Kidney (tissue), 14 donors: ENCODE results near the gene APOL4. TPM values are rescaled to one million over a fixed set of nuclear protein-coding genes. Genes with fewer than 3 reads are reported as not detected.

ENCODE experiments used
- DNase-seq, 5 donors: peaks; one replicate each; pipeline ENCODE4 v3.0.0-alpha.2; 2013 to 2020
- FAIRE-seq: peaks from 2 replicates; lab custom pipeline; 2012; peaks lifted over from hg19 to GRCh38; lab: Jason Lieb, UNC
- H3K27ac ChIP-seq, 2 donors: one replicate each; pipeline ENCODE4 v1.7.0; 2013; ENCODE audit warnings: low read depth in 2 of 2, low read length in 2 of 2, inconsistent platforms in 1 of 2
- H3K27me3 ChIP-seq: one replicate; pipeline ENCODE4 v1.7.1; 2013; ENCODE audit warnings: low read length, inconsistent platforms; ENCODE audit not compliant: control insufficient read depth, insufficient read depth
- H3K36me3 ChIP-seq, 3 donors: one replicate each; pipeline versions ENCODE4 v1.7.0 to v1.7.1; 2013; ENCODE audit warnings: low read length in 3 of 3, control low read depth in 1 of 3, inconsistent platforms in 1 of 3; ENCODE audit not compliant: insufficient read depth in 3 of 3, control insufficient read depth in 2 of 3
- H3K4me1 ChIP-seq, 3 donors: one replicate each; pipeline versions ENCODE4 v1.7.0 to v1.7.1; 2013; ENCODE audit warnings: low read length in 3 of 3, inconsistent platforms in 1 of 3, low read depth in 1 of 3; ENCODE audit not compliant: control insufficient read depth in 2 of 3, insufficient read depth in 2 of 3
- H3K4me3 ChIP-seq, 3 donors: one replicate each; pipeline versions ENCODE4 v1.7.0 to v1.8.1; 2013; ENCODE audit warnings: low read length in 3 of 3, control low read depth in 1 of 3, inconsistent platforms in 1 of 3
- H3K9ac ChIP-seq, 3 donors: one replicate each; pipeline versions ENCODE4 v1.7.0 to v1.7.1; 2013; ENCODE audit warnings: low read length in 3 of 3, control low read depth in 1 of 3, inconsistent platforms in 1 of 3
- H3K9me3 ChIP-seq, 3 donors: one replicate each; pipeline versions ENCODE4 v1.7.0 to v1.7.1; 2013; ENCODE audit warnings: low read length in 3 of 3, control low read depth in 1 of 3, inconsistent platforms in 1 of 3; ENCODE audit not compliant: control insufficient read depth in 2 of 3, insufficient read depth in 1 of 3
- intact Hi-C: fragments of 100-400 bp; cut with DNase I; formaldehyde crosslinking; loops from one replicate; pipeline ENCODE4 v1.11.1; 2022
- polyA plus RNA-seq: library from polyadenylated mRNA; stranded (reverse); fragments of 350-450 nt; fragmentation: Illumina TruSeq; extraction: RNeasy Lipid Tissue Mini Kit (QIAGEN cat#74804); gene quantifications from one replicate; pipeline ENCODE4 v1.2.3, GENCODE V29; 2014; ENCODE audit warnings: low read depth, low replicate concordance; ENCODE audit not compliant: insufficient read depth
- total RNA-seq: library from RNA; stranded (reverse); fragmentation: NEBNext Ultra II Directional; extraction: Animal tissue kit (Norgen Biotek cat#: 25700); gene quantifications from one replicate; pipeline ENCODE4 v1.2.1, GENCODE V29; 2021
- TF ChIP-seq, protein P1 (sequence below): IDR thresholded peaks from 3 replicates; pipeline ENCODE4 v1.5.1; 2012; ENCODE audit warnings: mild to moderate bottlenecking, moderate library complexity, borderline replicate concordance; ENCODE audit not compliant: insufficient read depth; ENCODE audit errors: extremely low read depth
- donor health status: control.
- donor health status: control.
- donor health status: control.
- donor health status: control.
- donor health status: control.
- donor health status: DM: yes; HTN: yes; CAD: no.
- donor health status: Normal renal cell carcinoma (clear cell type).

APOL4 gene
- total and polyA plus RNA-seq, 2 donors from 2014 or later, result 6.1 to 8.7 TPM

DNA sequence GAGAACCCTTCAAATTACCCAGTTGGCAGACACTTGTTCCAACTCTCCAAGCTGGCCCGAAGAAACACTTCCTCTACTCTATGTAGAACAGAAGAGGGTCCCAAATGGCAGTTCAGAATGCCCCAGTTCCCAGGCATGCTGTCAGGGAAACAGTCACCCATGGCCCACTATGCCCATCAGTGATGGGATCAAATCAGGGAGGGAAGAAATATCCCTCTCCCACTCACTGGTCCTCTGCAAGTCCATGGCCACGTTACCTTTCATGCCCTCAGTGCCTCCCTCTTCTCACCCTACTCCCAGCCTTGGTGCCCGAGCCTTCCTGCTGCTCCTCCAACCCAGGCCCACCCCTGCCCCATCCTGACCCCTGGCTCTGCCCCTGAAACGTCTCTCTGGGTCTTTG is 57.7 kb downstream of the APOL4 start:
- Histone ChIP-seq H3K27ac (no peak overlapping the region), H3K4me3 (no peak overlapping the region), H3K27me3 (no peaks in the 10 kb centered on the region), H3K9me3 (no peaks in the 10 kb centered on the region), H3K4me1 (peaks cover 0 to 12% (median 5%) of the 10 kb centered on the region in 3 donors), H3K9ac (no peak overlapping the region), H3K36me3 (no peaks in the 10 kb centered on the region)
- intact Hi-C loops, result no loop called here
- TF ChIP-seq, protein P1, sequence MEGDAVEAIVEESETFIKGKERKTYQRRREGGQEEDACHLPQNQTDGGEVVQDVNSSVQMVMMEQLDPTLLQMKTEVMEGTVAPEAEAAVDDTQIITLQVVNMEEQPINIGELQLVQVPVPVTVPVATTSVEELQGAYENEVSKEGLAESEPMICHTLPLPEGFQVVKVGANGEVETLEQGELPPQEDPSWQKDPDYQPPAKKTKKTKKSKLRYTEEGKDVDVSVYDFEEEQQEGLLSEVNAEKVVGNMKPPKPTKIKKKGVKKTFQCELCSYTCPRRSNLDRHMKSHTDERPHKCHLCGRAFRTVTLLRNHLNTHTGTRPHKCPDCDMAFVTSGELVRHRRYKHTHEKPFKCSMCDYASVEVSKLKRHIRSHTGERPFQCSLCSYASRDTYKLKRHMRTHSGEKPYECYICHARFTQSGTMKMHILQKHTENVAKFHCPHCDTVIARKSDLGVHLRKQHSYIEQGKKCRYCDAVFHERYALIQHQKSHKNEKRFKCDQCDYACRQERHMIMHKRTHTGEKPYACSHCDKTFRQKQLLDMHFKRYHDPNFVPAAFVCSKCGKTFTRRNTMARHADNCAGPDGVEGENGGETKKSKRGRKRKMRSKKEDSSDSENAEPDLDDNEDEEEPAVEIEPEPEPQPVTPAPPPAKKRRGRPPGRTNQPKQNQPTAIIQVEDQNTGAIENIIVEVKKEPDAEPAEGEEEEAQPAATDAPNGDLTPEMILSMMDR, result no peak
- DNase-seq, result no peak
- no peak for FAIRE-seq

DNA sequence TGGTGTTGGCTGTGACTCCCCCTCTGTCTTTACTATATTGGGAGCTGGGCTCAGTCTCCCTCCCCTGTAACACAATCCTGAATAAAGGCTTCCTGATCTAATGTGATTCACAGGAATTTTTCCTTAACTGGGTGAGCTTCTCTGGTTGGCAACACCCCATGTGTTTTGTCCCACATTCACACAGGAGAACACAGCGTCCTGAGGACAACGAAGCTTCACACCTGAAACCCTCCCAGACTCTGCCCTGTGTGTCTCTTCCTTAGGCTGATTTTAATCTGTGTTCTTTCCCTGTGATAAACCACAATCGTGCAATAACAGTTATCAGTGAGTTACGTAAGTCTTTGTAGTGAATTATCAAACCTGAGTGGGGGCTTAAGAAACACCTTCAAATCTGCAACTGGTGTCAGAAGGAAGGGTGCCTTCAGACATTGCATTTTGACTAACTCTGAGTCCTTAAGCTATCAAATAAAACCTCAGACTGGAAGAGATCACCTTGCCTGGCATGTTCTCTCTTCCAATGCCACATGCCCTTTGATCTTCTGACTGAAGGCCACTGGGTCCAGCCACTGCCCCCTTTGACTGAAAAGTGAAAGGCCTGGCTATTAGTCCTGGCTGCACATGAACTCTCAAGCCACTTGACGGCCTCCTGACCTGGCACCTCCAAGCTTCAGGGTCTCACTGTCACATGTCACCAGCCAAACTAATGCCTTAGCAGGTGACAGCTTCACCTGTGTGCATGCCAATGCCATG is 58.4 kb downstream of the APOL4 start:
- H3K27me3 ChIP-seq, result no peaks in the 10 kb centered on the region
- DNase-seq (no peak), FAIRE-seq (no peak)
- H3K9ac ChIP-seq, result no peak overlapping the region
- H3K9me3 ChIP-seq, result no peaks in the 10 kb centered on the region
- peak overlapping the region in 1 of 2 donors; percentile 27 for H3K27ac ChIP-seq
- intact Hi-C loops, result no loop called here
- H3K4me3 ChIP-seq, result no peak overlapping the region
- peaks cover 0 to 12% (median 5%) of the 10 kb centered on the region in 3 donors for H3K4me1 ChIP-seq
- no peaks in the 10 kb centered on the region for H3K36me3 ChIP-seq
- TF ChIP-seq, protein P1, result no peak

DNA sequence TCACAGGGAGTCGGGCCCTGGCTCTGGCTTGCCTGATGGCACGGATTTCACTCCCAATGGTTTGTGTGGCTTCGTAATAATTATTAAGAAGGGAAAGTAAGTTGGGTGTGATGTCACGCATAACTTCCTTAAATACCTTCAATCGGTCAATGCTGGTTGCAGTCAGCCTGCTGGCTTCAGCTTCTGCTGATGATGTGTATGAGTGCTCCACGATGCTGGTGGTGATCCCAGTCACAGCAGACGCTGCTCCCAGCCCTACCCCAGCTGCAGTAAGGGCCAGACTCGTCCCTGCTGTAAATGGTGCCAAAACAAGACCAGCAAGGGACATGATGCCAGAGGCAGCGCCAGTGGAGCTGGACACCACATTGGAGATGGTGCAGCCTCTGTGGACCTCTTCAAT is 60.1 kb downstream of the APOL4 start:
- no peaks in the 10 kb centered on the region for H3K36me3 ChIP-seq
- TF ChIP-seq, protein P1, result no peak

More for the DNA sequence above, 60.1 kb downstream of the APOL4 start:
- no peak overlapping the region for H3K4me3 ChIP-seq
- H3K27me3 ChIP-seq, result no peaks in the 10 kb centered on the region
- peaks cover 0 to 7% (median 5%) of the 10 kb centered on the region in 3 donors for H3K4me1 ChIP-seq
- no peak overlapping the region for H3K27ac ChIP-seq
- FAIRE-seq, result no peak
- intact Hi-C loops, result no loop called here
- DNase-seq, result no peak
- no peak overlapping the region for H3K9ac ChIP-seq
- no peaks in the 10 kb centered on the region for H3K9me3 ChIP-seq

Other genes starting within 250 kb of the APOL4 start
- 68.6 TPM for gene RBFOX2, start 173.0 kb downstream of the APOL4 start, total RNA-seq
- 17.2 TPM for gene RBFOX2, start 173.0 kb downstream of the APOL4 start, polyA plus RNA-seq
- 43.7 TPM for gene APOL3, start 41.1 kb downstream of the APOL4 start, total RNA-seq
- 25.1 TPM for gene APOL3, start 41.1 kb downstream of the APOL4 start, polyA plus RNA-seq
- gene APOL2, start 37.7 kb upstream of the APOL4 start, total RNA-seq, result 48.8 TPM
- 34.8 TPM for gene APOL2, start 37.7 kb upstream of the APOL4 start, polyA plus RNA-seq
- 160 TPM for gene APOL1, start 51.3 kb upstream of the APOL4 start, total RNA-seq
- gene APOL1, start 51.3 kb upstream of the APOL4 start, polyA plus RNA-seq, result 51.8 TPM
- gene MYH9, start 186.2 kb upstream of the APOL4 start, total RNA-seq, result 655 TPM
- gene MYH9, start 186.2 kb upstream of the APOL4 start, polyA plus RNA-seq, result 85.2 TPM